CD8-positive, alpha-beta memory T cell (primary cell): ENCODE measurements around the gene TP63. TPM values are rescaled to one million over a fixed set of nuclear protein-coding genes. Genes with fewer than 3 reads are reported as not detected.

ENCODE experiments used
- CTCF ChIA-PET: fragments of 350-600 bp; sonication (Branson Sonifier 250); formaldehyde crosslinking; loops from one replicate; lab custom pipeline; 2021; ENCODE audit warnings: antibody characterized with exemption; lab: Charles Lee
- POLR2A ChIA-PET: fragments of 350-600 bp; sonication (Branson Sonifier 250); formaldehyde crosslinking; loops from one replicate; lab custom pipeline; 2021; ENCODE audit warnings: antibody characterized with exemption; lab: Charles Lee
- DNase-seq, 5 donors: peaks; one replicate each; pipeline versions ENCODE4 v3.0.0 to v3.0.0-alpha.2; 2020 to 2022; ENCODE audit warnings: mixed read lengths in 1 of 5
- H3K27ac ChIP-seq: one replicate; pipeline ENCODE4 v1.7.0; 2013; ENCODE audit warnings: low read depth, mild to moderate bottlenecking, low read length, moderate library complexity
- H3K27me3 ChIP-seq: 2 replicates; pipeline ENCODE4 v1.7.0; 2013; ENCODE audit warnings: low read length, mild to moderate bottlenecking; ENCODE audit not compliant: insufficient read depth, poor library complexity, severe bottlenecking
- H3K36me3 ChIP-seq: 2 replicates; pipeline ENCODE4 v1.7.0; 2013; ENCODE audit warnings: mild to moderate bottlenecking, low read length, moderate library complexity; ENCODE audit not compliant: insufficient read depth
- H3K4me1 ChIP-seq: 2 replicates; pipeline ENCODE4 v1.7.0; 2013; ENCODE audit warnings: mild to moderate bottlenecking, low read length, moderate library complexity; ENCODE audit not compliant: insufficient read depth
- H3K4me3 ChIP-seq: 2 replicates; pipeline ENCODE4 v1.7.0; 2013; ENCODE audit warnings: mild to moderate bottlenecking, low read length
- H3K9me3 ChIP-seq: 2 replicates; pipeline ENCODE4 v1.7.0; 2013; ENCODE audit warnings: mild to moderate bottlenecking, low read length
- H3K27ac Mint-ChIP-seq, 8 donors: one replicate each; pipeline ENCODE4 v1.8.0; 2020 to 2021; ENCODE audit warnings: mixed read lengths in 8 of 8, mild to moderate bottlenecking in 6 of 8, inconsistent platforms in 3 of 8, moderate library complexity in 3 of 8
- H3K27me3 Mint-ChIP-seq, 2 donors: one replicate each; pipeline ENCODE4 v1.8.0; 2020 to 2021; ENCODE audit warnings: mixed read lengths in 2 of 2, mild to moderate bottlenecking in 1 of 2, moderate library complexity in 1 of 2
- H3K36me3 Mint-ChIP-seq, 3 donors: one replicate each; pipeline ENCODE4 v1.8.0; 2020 to 2021; ENCODE audit warnings: mixed read lengths in 3 of 3, inconsistent platforms in 1 of 3, mild to moderate bottlenecking in 1 of 3
- H3K4me1 Mint-ChIP-seq, 3 donors: one replicate each; pipeline ENCODE4 v1.8.0; 2020 to 2021; ENCODE audit warnings: mixed read lengths in 3 of 3, inconsistent platforms in 1 of 3, mild to moderate bottlenecking in 1 of 3
- H3K4me3 Mint-ChIP-seq, 7 donors: one replicate each; pipeline ENCODE4 v1.8.0; 2020 to 2021; ENCODE audit warnings: mixed read lengths in 7 of 7, mild to moderate bottlenecking in 6 of 7, moderate library complexity in 4 of 7, inconsistent platforms in 2 of 7
- H3K9me3 Mint-ChIP-seq, 5 donors: one replicate each; pipeline ENCODE4 v1.8.0; 2020 to 2022; ENCODE audit warnings: mixed read lengths in 5 of 5, mild to moderate bottlenecking in 3 of 5, moderate library complexity in 2 of 5, inconsistent platforms in 1 of 5
- polyA plus RNA-seq: library from polyadenylated mRNA; unstranded; fragments of 300-500 nt; fragmentation: Illumina TruSeq; gene quantifications from one replicate; pipeline ENCODE4 v1.2.3, GENCODE V29; 2021
- total RNA-seq, 2 experiments: library from RNA; stranded (reverse); gene quantifications; one replicate each; pipeline ENCODE4 v1.2.3, GENCODE V29; 2021

TP63 gene
- total and polyA plus RNA-seq, 3 experiments from 2014 or later: 0.13 to 0.82 (median 0.31) TPM

DNA sequence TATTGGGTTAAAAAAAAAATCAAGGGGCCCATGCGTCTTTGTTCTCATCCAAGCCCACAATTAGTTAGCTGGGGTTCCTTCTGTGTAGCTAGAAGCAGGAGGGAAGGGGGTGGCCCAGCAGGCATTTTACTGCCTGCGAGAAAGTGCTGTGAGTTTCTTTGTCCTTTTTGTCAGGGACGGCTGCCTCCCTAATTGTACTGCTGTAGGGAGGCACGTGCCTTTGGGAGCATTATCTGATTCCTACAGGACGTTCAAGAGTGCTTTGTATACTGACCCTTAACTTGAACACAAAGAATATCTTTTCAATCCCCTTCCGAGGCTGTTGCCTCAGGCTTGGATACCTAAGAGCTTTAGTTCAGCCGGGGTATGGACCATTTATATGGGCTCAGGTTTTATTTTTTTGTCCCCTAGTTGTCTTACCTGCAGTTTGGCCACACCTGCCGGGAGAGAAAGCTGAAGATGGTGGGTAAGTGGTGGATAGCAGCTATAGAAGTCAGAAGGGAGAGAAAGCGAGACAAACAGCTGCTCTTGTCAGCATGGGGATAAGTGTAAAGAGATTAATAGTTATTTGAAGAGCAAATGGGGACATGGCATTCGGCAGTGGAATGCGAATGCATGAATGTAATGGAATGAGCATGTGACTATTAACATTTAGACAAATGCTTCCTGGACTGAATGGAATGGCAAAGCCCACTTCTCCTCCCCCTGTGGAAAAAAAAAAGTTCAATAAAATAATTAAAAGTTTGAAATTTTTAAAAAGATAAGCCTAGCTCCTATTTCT is 175.2 kb downstream of the TP63 start:
- H3K27me3 ChIP-seq: no peaks in the 10 kb centered on the region
- peak overlapping the region in 1 of 8 donors; percentile 76 for H3K27ac Mint-ChIP-seq
- no peaks in the 10 kb centered on the region for H3K9me3 Mint-ChIP-seq
- DNase-seq: no peak
- no peaks in the 10 kb centered on the region for H3K36me3 Mint-ChIP-seq
- ChIA-PET CTCF (no interaction called here), POLR2A (no interaction called here)
- no peaks in the 10 kb centered on the region for H3K4me1 Mint-ChIP-seq
- no peaks in the 10 kb centered on the region for H3K27me3 Mint-ChIP-seq
- H3K36me3 ChIP-seq: no peaks in the 10 kb centered on the region
- no peak overlapping the region for H3K27ac ChIP-seq
- H3K4me3 ChIP-seq: no peak overlapping the region
- H3K9me3 ChIP-seq: no peaks in the 10 kb centered on the region
- no peak overlapping the region for H3K4me3 Mint-ChIP-seq
- H3K4me1 ChIP-seq: no peaks in the 10 kb centered on the region

DNA sequence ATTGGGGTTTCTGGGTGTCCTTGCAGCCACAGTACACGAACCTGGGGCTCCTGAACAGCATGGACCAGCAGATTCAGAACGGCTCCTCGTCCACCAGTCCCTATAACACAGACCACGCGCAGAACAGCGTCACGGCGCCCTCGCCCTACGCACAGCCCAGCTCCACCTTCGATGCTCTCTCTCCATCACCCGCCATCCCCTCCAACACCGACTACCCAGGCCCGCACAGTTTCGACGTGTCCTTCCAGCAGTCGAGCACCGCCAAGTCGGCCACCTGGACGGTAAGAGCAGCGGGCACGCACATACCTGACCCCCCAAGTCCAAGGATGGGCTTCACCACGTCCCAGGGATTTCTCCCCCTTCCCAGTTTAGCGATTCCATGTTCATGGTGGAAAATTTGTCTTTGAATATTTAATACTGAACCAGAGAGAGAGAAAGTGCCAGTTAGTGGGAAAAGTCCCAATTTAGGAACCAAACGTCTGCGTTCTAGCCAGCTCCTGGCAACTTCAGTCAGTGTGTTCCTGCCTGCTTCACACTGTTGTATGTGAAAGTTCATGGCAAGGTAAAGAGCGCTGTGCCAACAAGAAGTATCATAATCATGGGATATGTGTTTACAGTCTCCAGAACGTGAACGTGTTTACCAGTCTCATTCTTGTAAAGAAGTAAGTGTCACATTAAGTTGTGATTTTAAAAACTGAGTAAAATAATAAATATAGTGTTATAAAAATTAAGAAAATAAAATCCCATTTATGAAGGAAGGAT is 177.2 kb downstream of the TP63 start:
- Mint-ChIP-seq H3K36me3 (no peaks in the 10 kb centered on the region), H3K27me3 (no peaks in the 10 kb centered on the region), H3K27ac (no peak overlapping the region), H3K4me3 (no peak overlapping the region), H3K9me3 (no peaks in the 10 kb centered on the region), H3K4me1 (no peaks in the 10 kb centered on the region)
- ChIA-PET POLR2A (no interaction called here), CTCF (no interaction called here)
- Histone ChIP-seq H3K27me3 (no peaks in the 10 kb centered on the region), H3K4me1 (no peaks in the 10 kb centered on the region), H3K9me3 (no peaks in the 10 kb centered on the region), H3K36me3 (no peaks in the 10 kb centered on the region), H3K27ac (no peak overlapping the region), H3K4me3 (no peak overlapping the region)
- DNase-seq: no peak

DNA sequence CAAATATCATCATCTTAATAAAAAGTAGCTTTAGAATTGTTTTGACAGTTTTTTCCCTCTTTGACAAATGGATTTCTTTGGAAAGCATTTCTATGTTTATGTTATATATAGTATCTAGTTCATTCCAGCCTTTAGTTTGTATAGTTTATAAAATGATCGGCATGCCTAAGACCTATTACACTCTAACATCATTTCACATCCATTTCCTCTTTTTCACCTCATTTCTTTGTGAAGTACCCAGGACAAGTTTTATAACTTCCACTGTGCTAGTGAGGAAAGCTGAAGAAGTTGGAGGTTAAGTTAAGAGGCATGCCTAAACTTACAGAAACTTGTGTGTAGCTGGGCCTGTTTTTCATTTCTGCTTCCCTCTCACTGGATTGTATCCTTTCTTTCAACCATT is 178.4 kb downstream of the TP63 start:
- Histone ChIP-seq H3K27ac (no peak overlapping the region), H3K4me3 (no peak overlapping the region), H3K4me1 (no peaks in the 10 kb centered on the region), H3K36me3 (no peaks in the 10 kb centered on the region), H3K9me3 (no peaks in the 10 kb centered on the region), H3K27me3 (no peaks in the 10 kb centered on the region)
- H3K27me3 Mint-ChIP-seq: no peaks in the 10 kb centered on the region
- no peak overlapping the region for H3K4me3 Mint-ChIP-seq
- H3K4me1 Mint-ChIP-seq: no peaks in the 10 kb centered on the region
- no peaks in the 10 kb centered on the region for H3K9me3 Mint-ChIP-seq
- H3K36me3 Mint-ChIP-seq: no peaks in the 10 kb centered on the region
- ChIA-PET CTCF (no interaction called here), POLR2A (no interaction called here)
- no peak for DNase-seq
- H3K27ac Mint-ChIP-seq: no peak overlapping the region

DNA sequence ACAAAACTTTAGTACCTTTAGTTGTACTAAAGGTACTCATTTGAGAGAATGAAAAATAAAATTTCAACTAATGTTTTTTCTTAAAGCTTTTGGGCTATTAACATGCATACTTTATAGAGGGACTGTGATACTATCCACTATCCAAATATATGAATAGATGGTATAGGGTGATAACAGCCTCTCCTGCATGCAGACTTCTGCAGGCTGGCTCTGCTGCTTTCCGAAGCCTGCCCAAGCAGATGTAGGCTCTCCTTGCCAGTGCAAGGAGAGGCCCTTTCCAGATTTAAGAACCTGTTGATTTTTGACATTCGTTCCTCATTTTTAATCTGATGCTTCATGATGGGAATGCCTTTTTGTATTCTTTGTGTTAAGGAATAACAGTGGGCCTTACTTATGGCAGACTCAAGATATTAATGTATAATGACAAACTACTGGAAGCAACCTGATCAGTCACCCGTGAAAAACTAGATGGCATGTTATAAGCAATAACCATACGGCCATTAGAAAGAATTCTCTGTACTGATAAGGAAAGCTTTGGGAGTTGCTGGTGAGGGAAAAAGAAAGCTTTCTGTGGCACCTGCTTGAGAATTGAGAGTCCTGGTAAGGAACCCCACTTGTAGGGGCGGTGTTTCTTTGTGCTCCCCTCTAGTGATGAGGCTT is 181.7 kb downstream of the TP63 start:
- no peak for DNase-seq
- H3K36me3 Mint-ChIP-seq: no peaks in the 10 kb centered on the region
- H3K4me3 ChIP-seq: no peak overlapping the region
- H3K27me3 ChIP-seq: no peaks in the 10 kb centered on the region
- H3K27me3 Mint-ChIP-seq: no peaks in the 10 kb centered on the region
- ChIA-PET CTCF (no interaction called here), POLR2A (no interaction called here)
- H3K4me1 ChIP-seq: no peaks in the 10 kb centered on the region
- H3K9me3 Mint-ChIP-seq: no peaks in the 10 kb centered on the region
- no peaks in the 10 kb centered on the region for H3K36me3 ChIP-seq
- H3K4me1 Mint-ChIP-seq: no peaks in the 10 kb centered on the region
- no peak overlapping the region for H3K27ac Mint-ChIP-seq
- H3K9me3 ChIP-seq: no peaks in the 10 kb centered on the region
- no peak overlapping the region for H3K27ac ChIP-seq
- H3K4me3 Mint-ChIP-seq: no peak overlapping the region

DNA sequence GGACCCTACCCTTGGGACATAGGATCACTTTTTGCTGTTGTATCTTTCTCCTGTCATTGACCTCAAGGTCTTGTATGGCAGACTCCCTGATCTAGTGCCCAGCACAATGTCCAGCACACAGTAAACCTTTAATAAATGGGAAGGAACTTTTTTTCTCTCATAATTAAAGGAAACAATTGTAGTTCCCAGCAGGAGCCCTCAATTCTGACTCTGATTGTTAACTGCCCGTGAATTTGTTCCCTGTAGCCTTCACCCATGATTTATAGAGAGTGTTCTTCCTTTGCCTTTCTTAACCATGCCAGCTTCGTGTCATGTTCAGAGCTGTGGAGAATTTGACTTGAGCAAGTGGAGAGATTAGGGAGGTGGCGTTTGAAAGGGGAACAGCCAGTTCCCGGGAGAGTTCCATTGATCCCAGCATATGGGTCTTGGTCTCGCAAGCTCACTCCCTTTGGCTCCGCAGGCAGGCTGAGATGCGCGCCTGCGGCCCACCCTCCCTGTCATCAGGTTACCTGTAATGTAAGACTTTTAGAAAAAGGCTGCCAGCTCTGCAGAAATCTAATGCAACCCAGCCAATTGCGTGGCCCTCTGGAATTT is 182.6 kb downstream of the TP63 start:
- H3K27me3 Mint-ChIP-seq: peaks cover 0 to 1% of the 10 kb centered on the region in 2 donors
- POLR2A ChIA-PET: no interaction called here

DNA sequence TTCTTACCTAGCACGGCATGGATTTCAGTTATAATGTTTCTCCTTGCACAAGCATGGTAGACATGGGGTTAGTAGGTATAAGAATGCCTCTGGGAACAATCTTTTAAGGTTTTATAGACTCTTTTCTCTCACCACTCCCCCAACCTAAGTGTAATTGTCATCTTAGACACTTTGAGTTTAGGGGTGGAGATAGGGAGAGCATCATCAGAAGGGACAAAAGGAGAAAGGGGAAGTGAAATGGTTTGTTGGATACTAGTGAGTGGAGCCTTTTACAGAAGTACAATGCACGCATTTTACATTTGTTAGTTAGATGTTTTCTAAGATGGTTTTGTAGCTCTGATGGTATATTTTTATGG is 189.2 kb downstream of the TP63 start:
- no peak for DNase-seq
- no peaks in the 10 kb centered on the region for H3K9me3 Mint-ChIP-seq
- H3K4me3 Mint-ChIP-seq: no peak overlapping the region
- no peaks in the 10 kb centered on the region for H3K4me1 ChIP-seq
- no peaks in the 10 kb centered on the region for H3K4me1 Mint-ChIP-seq
- H3K27me3 Mint-ChIP-seq: peaks cover 0 to 16% of the 10 kb centered on the region in 2 donors
- H3K4me3 ChIP-seq: no peak overlapping the region
- ChIA-PET CTCF (no interaction called here), POLR2A (no interaction called here)
- H3K27ac ChIP-seq: no peak overlapping the region
- no peaks in the 10 kb centered on the region for H3K36me3 Mint-ChIP-seq
- H3K27ac Mint-ChIP-seq: no peak overlapping the region
- H3K27me3 ChIP-seq: no peaks in the 10 kb centered on the region
- H3K9me3 ChIP-seq: no peaks in the 10 kb centered on the region
- no peaks in the 10 kb centered on the region for H3K36me3 ChIP-seq

More for the DNA sequence above, 182.6 kb downstream of the TP63 start:
- no peak overlapping the region for H3K4me3 ChIP-seq
- no peaks in the 10 kb centered on the region for H3K9me3 ChIP-seq
- no peaks in the 10 kb centered on the region for H3K4me1 ChIP-seq
- no peaks in the 10 kb centered on the region for H3K27me3 ChIP-seq
- H3K36me3 ChIP-seq: no peaks in the 10 kb centered on the region
- Mint-ChIP-seq H3K27ac (no peak overlapping the region), H3K4me1 (no peaks in the 10 kb centered on the region), H3K36me3 (no peaks in the 10 kb centered on the region), H3K4me3 (no peak overlapping the region), H3K9me3 (no peaks in the 10 kb centered on the region)
- H3K27ac ChIP-seq: no peak overlapping the region
- CTCF ChIA-PET: no interaction called here
- DNase-seq: no peak

DNA sequence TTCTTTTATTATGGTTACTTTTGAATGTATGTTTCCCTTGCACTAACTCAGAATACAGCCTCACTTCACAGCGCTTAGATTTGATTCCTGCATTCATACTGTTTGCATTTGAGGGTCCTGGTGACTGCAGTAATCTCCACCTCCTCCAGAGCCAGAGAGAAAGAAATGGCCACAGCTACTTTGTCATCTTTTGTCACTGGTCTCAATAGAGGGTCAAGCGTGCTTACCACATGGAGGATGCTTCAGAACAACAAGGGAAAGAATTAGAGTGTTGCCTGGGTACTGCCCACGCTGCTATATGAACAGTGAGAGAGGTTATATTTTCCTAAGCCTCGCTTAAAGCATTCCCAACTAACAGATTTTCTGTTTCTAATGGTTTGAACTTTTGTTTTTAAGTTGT is 190.1 kb downstream of the TP63 start:
- no peak for DNase-seq
- Histone ChIP-seq H3K9me3 (no peaks in the 10 kb centered on the region), H3K27ac (no peak overlapping the region), H3K4me1 (no peaks in the 10 kb centered on the region), H3K36me3 (no peaks in the 10 kb centered on the region), H3K4me3 (no peak overlapping the region), H3K27me3 (no peaks in the 10 kb centered on the region)
- H3K4me1 Mint-ChIP-seq: no peaks in the 10 kb centered on the region
- H3K27me3 Mint-ChIP-seq: peaks cover 0 to 16% of the 10 kb centered on the region in 2 donors
- no peaks in the 10 kb centered on the region for H3K9me3 Mint-ChIP-seq
- no peak overlapping the region for H3K4me3 Mint-ChIP-seq
- H3K36me3 Mint-ChIP-seq: no peaks in the 10 kb centered on the region
- no peak overlapping the region for H3K27ac Mint-ChIP-seq
- CTCF ChIA-PET: no interaction called here
- POLR2A ChIA-PET: no interaction called here

DNA sequence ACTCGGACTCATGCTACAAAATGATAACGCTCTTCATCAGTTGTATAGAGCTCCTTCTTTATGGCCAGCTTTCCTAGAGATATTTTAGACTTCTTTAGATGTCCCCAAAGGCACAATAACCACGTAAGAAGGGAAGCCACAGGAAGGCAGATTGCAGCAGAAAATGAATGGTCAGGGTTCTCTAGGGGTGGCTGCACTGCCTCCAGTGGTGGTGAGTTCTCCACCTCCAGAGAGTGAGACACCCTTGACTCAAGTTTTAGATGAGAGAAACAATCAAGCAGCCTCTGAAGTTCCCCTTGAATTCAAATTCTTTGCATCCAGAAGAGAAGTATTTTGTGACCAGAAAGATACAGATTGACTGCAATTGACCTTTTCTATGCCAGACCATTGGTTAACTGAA is 191.5 kb downstream of the TP63 start:
- Mint-ChIP-seq H3K4me1 (no peaks in the 10 kb centered on the region), H3K9me3 (no peaks in the 10 kb centered on the region), H3K27me3 (peaks cover 0 to 16% of the 10 kb centered on the region in 2 donors), H3K36me3 (no peaks in the 10 kb centered on the region), H3K4me3 (no peak overlapping the region), H3K27ac (no peak overlapping the region)
- ChIA-PET POLR2A (no interaction called here), CTCF (no interaction called here)
- H3K9me3 ChIP-seq: no peaks in the 10 kb centered on the region
- DNase-seq: no peak
- H3K36me3 ChIP-seq: no peaks in the 10 kb centered on the region
- H3K4me1 ChIP-seq: no peaks in the 10 kb centered on the region
- no peaks in the 10 kb centered on the region for H3K27me3 ChIP-seq
- H3K27ac ChIP-seq: no peak overlapping the region
- no peak overlapping the region for H3K4me3 ChIP-seq
